Epithelial cell of esophagus (primary cell): Measurements from ENCODE around the gene BUD23.

Experiments used
- DNase-seq: peaks from one replicate; pipeline ENCODE4 v3.0.0; 2010; ENCODE audit warnings: low read depth
- H3K4me3 ChIP-seq: 2 replicates; pipeline ENCODE4 v1.5.1; 2011; ENCODE audit warnings: mild to moderate bottlenecking, low read length, control low read depth
- TF ChIP-seq, protein P1 (sequence below): IDR thresholded peaks from 2 replicates; pipeline ENCODE4 v1.5.1; 2011; ENCODE audit warnings: low read depth, mild to moderate bottlenecking, low read length, control low read depth, inconsistent platforms; ENCODE audit not compliant: insufficient read depth; ENCODE audit errors: missing control alignments

BUD23 gene, protein sequence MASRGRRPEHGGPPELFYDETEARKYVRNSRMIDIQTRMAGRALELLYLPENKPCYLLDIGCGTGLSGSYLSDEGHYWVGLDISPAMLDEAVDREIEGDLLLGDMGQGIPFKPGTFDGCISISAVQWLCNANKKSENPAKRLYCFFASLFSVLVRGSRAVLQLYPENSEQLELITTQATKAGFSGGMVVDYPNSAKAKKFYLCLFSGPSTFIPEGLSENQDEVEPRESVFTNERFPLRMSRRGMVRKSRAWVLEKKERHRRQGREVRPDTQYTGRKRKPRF

DNA sequence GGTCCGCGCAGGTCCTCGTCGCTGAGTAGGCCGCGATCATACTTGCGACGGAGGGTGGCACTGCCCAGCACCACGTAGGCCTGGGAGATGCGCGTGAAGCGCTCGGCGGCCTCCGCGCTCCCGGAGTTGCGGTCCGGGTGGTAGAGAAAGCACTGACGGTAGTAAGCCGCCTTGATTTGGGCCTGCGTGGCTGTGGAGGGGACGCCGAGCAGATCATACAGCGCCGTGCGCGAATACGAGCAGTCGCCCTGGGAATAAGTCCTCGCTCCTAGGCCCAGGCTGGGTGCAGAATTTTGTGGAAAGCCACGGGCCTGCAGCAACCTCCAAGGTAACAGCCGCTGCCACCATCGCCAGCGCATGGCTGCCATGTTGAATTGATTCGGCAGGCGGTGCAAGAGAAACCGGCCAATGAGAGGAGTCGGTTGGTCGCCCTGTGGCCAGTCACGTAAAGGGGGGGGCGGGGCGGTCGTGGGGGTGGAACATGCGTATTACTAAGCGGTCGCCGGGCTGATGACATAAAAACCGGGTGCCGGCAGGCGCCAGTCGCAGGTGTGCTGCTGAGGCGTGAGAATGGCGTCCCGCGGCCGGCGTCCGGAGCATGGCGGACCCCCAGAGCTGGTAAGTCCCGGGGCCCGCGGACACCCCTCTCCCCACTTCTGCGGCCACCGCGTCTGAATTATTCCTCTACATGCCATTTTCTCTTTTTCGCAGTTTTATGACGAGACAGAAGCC, at the start of gene BUD23, which contains the start of gene DNAJC30:
Gene BUD23, plus strand, starts transcription at position 542 of the 732 bp plus-strand sequence. Its CDS starts 29 bp downstream, at position 571.
Gene DNAJC30, minus strand, starts transcription at position 398 of the 732 bp plus-strand sequence. Its CDS starts 30 bp downstream, at position 368.
- peak within 1 kb of the TSS; percentile 98 for H3K4me3 ChIP-seq
- TF ChIP-seq, protein P1, sequence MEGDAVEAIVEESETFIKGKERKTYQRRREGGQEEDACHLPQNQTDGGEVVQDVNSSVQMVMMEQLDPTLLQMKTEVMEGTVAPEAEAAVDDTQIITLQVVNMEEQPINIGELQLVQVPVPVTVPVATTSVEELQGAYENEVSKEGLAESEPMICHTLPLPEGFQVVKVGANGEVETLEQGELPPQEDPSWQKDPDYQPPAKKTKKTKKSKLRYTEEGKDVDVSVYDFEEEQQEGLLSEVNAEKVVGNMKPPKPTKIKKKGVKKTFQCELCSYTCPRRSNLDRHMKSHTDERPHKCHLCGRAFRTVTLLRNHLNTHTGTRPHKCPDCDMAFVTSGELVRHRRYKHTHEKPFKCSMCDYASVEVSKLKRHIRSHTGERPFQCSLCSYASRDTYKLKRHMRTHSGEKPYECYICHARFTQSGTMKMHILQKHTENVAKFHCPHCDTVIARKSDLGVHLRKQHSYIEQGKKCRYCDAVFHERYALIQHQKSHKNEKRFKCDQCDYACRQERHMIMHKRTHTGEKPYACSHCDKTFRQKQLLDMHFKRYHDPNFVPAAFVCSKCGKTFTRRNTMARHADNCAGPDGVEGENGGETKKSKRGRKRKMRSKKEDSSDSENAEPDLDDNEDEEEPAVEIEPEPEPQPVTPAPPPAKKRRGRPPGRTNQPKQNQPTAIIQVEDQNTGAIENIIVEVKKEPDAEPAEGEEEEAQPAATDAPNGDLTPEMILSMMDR, result no peak
- DNase-seq, result peak; percentile 99

DNA sequence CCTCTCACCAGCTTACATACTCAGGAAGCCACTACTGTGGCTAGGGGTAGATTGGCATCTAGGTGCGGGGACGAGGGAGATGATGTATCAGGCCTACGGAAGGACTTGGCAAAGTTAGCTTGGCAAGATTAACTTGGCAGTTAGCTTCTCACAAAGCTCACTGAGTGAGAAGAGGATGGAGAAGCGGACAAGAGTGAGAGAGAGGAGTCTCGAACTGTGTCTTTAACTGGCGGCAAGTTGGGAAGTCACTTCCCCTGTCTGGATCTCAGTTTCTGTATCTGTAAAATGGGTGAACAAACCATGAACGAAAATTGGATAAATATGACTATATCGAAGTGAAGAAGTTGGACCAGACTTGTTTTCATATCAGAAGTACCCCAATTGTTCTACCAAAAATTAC, 49.6 kb upstream of the BUD23 start:
- DNase-seq, result no peak
- no peak overlapping the region for H3K4me3 ChIP-seq
- TF ChIP-seq, protein P1, result no peak

DNA sequence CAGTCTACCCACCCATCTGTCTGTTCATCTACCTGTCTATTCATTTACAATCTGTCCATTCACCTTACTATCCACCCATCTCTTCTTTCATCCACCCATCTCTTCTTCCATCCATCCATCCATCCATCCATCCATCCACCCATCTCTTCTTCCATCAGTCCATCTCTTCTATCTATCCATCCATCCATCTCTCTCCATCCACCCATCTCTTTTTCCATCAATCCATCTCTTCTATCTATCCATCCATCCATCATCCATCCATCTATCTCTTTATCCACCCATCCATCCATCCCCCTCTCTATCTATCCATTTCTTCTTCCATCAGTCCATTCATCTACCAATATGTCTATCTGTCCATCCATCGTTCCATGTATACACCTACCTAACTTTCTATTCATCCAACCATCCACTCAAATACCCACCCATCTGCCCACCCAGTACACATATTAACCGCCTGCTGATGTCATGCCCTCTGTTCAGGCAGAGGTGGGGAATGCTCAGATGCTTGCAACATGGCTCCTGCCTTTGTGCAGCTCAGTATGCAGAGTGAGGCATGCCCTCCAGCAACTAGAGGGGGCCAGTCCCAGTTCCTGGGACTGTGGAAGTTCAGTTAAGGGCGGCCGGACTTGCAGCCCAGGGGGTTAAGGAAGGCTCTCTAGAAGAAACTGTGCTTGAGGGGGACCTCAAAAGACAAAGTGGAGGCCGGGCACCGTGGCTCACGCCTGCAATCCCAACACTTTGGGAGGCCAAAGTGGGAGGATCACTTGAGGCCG, 47.8 kb upstream of the BUD23 start:
- TF ChIP-seq, protein P1, result no peak
- no peak overlapping the region for H3K4me3 ChIP-seq
- no peak for DNase-seq

DNA sequence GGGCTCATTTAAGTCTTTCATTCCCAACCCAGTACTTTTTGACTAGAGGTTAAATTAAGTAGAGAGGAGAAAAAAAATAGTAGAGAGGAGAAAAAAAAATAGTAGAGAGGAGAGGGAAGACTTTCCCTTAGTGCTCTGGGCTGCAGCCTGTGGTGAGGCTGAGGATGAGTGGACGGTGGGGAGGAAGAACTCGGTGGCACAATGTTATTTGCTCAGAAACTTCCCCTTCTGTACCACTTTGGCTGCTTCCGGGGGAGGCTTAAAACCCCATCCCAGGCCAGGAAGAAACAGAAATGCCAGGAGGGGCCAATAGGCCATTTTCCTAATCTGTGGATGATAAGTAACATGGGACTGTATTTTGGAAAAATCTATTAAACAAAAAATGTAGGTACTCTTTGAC, 44.5 kb upstream of the BUD23 start:
- TF ChIP-seq, protein P1, result no peak
- H3K4me3 ChIP-seq, result no peak overlapping the region
- DNase-seq, result no peak

DNA sequence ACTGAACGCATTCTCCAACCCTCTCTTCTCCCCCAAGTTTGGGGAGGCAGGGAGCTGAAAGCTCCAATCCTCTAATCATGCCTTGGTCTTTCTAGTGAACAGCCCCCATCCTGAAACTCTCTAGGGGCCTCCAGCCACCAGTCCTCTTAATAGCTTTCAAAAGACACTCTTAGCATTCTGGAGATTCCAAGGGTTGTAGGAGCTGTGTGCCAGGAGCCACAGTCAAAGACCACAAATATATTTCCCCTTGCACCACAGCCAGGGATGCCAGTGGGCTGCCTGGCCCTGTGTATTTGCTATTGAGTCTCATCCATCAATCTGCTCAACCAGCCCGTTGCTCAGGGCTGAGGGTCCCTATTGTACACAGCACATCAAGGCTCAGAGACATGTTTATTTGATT, 40.6 kb upstream of the BUD23 start:
- H3K4me3 ChIP-seq, result no peak overlapping the region
- DNase-seq, result no peak
- TF ChIP-seq, protein P1, result no peak

DNA sequence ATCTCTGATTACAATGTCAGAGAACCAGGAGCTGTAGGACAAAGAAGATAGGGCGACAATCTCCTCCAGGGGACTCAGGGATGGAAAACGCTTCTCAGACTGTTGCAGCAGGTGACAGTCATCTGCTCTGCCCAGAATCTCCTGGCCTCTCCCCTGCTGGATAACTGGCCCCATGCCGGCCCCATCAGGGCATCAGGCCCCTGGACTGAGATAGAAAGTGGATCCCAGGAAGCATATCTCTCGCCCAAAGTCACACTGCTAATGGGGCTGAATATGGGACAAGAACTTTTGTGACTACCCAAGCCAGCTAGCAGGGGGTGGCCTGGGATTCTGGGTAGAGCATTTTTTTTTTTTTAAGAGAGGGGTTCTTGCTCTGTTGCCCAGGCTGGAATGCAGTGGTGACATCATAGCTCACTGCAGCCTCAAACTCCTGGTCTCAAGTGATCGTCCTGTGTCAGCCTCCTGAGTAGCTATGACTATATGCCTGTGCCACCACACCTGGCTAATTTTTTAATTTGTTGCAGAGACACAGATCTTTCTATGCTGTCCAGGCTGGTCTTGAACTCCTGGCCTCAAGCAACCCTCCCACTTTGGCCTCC, 38.6 kb upstream of the BUD23 start:
- H3K4me3 ChIP-seq, result no peak overlapping the region
- TF ChIP-seq, protein P1, result no peak
- no peak for DNase-seq
